ENCODE data around the gene ZBED5.
"Not testable (repeated sequence)": the region's sequence is repeated elsewhere in the genome, so short reads cannot be mapped to it uniquely, and the experiment has no call there.

ZBED5 gene

DNA sequence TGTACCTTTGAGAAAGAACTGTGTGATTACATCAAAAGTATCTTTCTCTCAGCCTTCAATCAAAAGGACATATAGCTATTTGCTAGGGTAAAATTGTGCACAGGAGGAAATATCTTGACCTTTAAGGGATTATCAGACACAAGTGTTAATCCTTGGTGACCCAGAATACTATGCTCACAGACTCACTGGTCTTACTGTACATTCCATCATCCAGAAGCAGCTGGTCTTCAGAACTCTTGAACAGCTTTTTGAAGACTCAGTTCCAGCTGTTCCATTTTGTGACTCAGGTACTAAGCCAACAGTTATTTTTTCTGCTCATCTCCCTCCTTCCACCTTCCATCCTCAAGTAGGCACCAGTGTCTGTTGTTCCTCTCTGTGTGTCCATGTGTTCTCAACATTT, 19.8 kb downstream of the ZBED5 start:
- no peak for DNase-seq (ENCODE audit: low spot score)

DNA sequence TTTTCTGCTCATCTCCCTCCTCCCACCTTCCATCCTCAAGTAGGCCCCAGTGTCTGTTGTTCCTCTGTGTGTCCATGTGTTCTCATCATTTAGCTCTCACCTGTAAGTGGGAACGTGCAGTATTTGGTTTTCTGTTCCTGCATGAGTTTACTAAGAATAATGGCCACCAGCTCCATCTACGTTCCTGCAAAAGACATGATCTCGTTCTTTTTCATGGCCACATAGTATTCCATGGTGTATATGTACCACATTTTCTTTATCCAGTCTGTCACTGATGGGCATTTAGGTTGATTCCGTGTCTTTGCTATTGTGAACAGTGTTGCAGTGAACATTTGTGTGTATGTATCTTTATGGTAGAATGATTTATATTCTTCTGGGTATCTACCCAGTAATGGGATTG, 21.0 kb downstream of the ZBED5 start:
- not testable (repeated sequence) for DNase-seq (ENCODE audit: low spot score)

DNA sequence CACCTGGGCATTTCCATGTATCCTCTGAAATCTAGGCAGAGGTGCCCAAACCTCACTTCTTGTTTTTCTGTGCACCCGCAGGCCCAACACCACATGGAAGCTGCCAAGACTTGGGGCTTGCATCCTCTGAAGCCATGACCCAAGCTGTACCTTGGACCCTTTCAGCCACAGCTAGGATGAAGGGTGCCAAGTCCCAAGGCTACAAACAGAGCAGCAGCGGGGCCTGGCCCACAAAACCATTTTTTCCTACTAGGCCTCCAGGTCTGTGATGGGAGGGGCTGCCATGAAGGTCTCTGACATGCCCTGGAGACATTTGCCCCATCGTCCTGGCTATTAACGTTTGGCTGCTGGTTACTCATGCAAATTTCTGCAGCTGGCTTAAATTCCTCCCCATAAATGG, 28.7 kb downstream of the ZBED5 start:
- DNase-seq (ENCODE audit: low spot score) = no peak

DNA sequence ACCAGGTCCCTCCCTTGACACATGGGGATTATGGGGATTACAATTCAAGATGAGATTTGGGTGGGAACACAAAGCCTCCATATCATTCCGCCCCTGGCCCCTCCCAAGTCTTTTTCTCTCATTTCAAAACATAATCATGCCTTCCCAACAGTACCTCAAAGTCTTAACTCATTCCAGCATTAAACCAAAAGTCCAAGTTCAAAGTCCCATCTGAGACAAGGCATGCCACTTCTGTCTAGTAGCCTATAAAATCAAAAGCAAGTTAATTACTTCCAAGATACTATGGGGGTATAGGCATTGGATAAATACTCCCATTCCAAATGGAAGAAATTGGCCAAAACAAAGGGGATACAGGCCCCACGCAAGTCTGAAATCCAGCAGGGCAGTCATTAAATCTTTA, 29.5 kb downstream of the ZBED5 start:
- no peak for DNase-seq (ENCODE audit: low spot score)

DNA sequence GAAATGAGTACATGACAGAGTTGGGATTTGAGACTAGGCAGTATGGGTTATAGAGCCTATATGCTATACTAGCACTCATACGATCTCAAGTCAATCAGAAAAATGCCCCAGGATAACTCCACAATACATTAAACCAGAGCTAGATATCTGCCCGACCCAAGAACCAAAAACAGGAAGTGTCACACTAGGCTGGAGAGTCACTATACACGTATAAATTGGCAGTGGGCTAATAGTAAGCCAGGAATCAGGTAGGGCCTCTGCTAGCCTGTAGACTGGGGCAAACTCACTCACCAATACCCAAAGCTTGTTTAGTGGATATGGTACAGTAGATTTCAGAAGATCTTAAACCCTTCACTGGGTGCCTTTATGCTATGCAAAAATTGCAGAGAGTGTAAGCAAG, 33.0 kb downstream of the ZBED5 start:
- DNase-seq (ENCODE audit: low spot score) = no peak

DNA sequence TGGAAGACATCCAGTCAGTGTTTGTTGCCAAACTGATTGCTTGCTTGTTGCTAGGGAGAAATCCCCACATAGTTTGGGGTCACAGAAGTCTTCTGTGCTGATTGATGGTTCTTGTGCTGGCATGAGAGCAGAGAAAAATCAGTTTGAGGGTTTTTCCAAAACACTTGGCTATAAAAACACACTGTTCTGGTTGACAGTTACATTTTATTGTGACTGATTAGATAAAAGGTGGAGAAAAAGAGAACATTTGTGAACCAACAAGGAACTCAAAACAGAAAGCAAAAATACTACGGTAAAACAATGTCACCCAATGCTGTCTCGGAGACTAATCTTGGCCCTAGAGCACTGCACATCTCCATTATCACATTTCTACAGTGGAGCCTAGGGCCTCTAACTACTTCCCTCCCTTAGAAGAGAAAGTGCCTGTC, 34.7 kb downstream of the ZBED5 start:
- no peak for DNase-seq (ENCODE audit: low spot score)

DNA sequence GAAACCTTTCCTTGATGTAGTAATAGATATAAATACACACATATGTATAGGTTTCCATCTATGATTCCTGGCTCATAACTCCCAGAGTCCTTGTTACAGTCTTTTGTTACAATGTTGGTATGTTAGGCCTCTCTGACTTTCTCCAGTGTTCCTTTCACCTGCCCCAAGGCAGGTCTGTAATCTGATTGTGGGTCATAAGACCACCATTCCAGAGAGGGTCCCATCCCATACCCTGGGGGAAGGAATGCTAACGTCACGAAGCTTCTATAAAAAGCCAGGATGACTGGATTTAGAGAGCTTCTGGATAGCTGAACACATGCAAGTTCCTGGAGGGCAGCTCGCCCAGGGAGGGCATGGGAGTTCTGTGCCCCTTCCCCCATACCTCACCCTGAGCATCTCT, 35.4 kb downstream of the ZBED5 start:
- DNase-seq (ENCODE audit: low spot score) = not testable (repeated sequence)

DNA sequence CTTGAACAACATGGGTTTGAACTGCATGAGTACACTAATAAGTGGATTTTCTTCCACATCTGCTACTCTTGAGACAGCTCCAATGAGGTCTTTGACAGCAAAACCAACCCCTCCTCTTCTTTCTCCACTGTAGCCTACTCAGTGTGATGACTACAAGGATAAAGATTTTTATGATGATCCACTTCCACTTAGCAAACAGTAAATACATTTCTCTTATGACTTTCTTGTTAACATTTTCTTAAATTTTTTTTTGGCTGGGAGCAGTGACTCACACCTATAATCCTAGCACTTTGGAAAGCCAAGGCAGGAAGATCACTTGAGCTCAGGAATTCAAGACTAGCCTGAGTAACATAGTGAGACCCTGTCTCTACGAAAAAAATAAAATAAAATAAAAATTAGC, 39.3 kb downstream of the ZBED5 start:
- DNase-seq (ENCODE audit: low spot score) = no peak

DNA sequence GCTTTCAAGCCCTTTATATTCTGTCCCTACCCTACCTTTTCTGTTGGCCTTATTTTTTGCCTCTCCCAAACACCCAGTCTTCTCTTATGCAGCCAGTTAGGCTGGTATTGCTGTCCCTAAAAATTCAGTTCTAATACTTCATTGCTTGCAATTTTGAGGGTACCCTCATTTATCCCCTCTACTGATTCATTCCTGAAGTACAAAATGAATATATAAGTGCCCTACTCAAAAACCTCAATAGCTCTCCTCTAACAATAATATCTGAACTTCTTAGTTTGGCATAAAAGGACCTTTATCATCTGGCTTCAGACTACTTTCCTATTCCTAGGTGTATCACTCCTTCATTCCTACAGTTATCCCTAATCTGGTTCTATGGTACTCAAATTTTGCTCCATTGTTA, 43.9 kb downstream of the ZBED5 start:
- no peak for DNase-seq (ENCODE audit: low spot score)

DNA sequence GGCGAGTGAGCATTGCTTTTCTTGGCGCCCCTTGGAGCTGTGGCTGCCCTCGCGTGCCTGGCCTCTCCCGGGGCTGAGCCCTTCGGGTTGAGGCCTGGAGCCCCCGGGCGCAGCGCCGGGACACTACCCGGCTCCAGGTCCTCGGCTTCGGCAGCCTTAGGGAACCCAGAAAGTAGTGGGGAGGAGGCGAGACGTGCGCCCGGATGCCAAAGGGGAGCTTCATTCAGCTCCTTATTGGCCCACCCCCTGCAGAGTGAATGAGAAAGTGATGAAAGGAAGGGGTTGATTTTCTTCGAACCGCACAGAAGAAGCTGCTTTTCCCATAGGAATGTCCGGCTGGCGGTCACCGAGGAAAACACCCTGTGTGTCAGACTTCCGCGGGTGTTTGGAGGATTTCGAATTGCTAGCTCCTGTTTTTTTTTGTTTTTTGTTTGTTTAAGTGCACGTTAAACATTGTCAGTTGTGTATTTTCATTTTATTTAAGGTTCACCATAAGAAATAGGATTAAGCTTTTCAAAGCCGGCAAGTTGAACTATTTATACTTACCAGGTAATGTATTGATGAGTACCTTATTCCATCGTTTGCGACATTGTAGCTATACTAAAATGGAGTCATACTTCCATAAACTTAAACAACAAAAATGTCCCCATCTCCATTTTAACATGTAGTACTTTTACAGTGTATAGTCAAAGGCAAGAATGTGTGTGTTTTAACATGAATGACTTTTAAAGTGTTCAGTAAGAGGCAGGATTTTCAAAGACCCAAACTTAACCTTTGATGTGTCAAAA, 48.3 kb downstream of the ZBED5 start:
- peak; percentile 32 for DNase-seq (ENCODE audit: low spot score)

DNA sequence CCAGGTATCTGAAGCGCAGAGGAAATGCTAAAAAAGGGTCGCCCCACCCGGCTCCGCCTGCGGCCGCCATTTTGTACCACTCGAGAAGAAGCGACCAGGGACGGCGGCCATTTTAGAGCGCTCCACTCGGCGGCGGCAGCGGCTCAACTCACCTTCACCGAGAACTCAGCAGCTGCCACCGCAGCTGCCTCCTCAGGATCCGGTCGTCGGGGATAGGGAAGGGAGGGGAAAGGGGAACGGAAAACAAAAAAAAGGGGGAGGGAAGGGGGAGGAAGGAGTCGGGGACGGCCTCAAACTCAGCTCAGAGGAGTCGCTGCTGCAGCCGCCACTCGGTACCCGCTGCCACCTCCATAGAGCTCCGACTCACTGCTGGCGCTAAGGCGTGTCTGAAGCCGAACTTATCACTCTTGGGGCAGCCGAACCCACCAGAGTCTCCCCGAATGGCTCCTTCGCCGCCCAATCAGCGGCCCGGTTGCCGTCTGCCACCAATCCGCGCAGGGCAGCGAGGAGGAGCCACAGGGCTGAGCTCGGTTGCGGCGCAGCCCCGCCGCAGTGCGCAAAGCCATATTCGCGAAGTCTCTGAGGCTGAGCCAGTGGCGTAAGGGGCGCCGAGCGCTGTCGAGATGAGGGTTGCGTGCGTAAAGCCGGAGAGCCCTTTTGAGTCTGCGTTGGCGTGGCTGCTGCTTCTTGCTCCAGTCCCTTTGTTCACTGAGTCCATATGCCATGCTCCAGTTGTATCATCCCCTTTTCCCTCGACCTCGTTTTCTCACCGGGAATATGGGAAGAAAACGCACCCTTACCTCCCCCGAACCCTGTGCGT, 49.1 kb downstream of the ZBED5 start, which contains the start of gene EIF4G2:
Gene EIF4G2, minus strand, starts transcription at position 374 of the 820 bp plus-strand sequence.
- peak; percentile 99 for DNase-seq (ENCODE audit: low spot score)

DNA sequence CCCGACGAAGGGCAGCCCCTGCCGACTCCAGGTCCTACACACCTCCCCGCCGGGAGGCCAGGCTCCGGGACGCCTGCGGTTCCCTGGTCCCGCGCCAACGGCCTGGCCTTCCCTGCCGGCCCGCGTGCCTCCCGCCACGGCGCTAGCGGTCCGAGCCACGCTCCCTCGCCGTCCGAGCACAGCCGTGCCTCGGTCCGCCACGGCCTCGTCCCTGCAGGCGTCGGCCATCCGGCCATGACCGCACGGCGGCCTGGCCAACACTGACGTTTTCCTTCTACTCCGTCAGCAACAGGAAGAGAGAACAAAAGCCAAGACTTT, 49.7 kb downstream of the ZBED5 start:
- no peak for DNase-seq (ENCODE audit: low spot score)

DNA sequence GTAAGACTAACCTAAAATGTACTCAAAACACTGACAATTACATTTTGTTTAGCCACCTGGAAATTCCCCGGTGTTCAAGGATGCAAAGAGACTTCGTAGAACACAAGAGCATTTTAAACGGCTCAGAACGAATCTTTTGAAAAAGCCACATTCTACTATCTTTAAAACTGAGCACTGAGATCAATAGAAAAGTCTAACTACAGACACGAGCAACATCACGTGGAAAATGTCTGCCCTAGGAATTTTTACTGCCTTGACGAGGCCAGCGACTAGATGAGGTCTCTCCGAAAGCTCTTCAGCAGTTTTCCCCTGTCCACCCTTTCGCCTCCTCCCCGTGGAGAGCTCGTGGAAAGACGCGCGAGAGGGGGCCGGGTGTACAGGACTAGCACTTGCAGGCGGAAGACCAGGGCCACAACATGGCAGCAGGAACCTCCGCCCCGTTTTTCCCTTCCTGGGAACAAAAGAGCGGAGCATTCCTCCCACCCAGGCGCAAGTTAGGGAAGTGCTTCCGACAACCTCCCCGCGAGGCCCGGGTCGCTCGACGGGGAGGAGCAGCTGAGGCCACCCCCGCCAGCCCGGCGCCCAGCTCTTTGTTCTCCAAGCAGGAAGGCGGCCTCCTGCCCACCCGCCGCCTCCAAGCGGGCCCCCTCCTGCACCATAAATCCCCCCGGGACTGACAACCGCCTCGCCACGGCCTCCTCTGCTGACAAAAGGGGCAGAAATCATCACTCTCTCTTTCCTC, 50.2 kb downstream of the ZBED5 start:
- peak; percentile 32 for DNase-seq (ENCODE audit: low spot score)

DNA sequence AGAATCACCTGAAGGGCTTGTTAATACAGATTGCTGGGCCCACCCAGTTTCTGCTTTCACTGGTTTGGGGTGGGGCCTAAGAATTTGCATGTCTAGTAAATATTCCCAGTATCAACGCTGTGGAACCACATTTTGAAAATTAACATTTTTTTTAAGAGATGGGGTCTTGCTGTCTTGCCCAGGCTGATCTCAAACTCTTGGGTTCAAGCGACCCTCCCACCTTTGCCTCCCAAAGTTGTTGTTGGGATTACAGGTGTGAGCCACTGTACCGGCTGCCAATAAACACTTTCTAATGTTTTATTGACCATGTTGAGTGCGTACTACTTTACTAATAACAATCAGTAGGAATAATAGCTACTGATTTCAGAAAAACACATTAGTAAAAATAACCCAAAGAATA, 51.6 kb downstream of the ZBED5 start:
- no peak for DNase-seq (ENCODE audit: low spot score)

DNA sequence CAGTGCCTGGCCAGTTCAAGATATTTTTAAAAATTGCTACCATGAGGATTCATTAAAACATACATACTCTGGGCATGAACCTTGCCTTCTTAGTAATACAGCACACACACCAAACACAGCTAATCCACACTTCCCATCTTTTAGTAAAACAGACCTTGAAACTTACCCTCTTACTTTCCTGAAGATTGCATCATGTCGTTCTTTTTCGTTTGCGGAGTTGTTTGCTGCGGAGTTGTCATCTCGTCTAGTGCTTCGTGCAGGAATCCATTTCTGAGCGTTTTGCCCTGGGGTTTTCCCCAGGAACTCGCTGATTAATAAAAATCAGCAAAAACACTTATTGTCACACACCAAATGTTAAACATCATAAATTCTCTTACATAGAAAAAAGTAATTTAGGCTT, 52.1 kb downstream of the ZBED5 start:
- no peak for DNase-seq (ENCODE audit: low spot score)

DNA sequence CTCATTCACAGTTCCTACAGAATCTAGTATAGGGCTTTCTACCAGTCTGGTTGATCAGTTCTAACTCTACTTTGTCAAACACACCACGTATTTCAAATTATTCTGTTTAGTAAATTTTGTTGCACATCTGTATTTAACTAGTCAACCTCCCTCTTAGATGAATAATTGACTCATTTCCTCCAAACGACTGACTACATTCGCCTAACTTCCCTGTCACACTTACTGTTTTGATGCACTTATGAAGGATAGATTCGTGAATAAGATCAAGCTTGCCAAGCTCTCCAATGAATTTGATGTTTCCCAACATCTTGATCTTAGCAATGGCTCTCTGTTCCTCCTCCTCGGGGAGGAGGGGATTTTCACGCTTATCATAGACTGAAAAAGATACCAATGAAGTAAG, 54.2 kb downstream of the ZBED5 start:
- DNase-seq (ENCODE audit: low spot score) = no peak
